ENCODE measurements around the gene FAM168B. TPM values are rescaled to one million over a fixed set of nuclear protein-coding genes. Genes with fewer than 3 reads are reported as not detected.

Gene FAM168B, protein sequence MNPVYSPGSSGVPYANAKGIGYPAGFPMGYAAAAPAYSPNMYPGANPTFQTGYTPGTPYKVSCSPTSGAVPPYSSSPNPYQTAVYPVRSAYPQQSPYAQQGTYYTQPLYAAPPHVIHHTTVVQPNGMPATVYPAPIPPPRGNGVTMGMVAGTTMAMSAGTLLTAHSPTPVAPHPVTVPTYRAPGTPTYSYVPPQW
- total RNA-seq, result 97.1 and 121 TPM in 2 replicates

GRCh38 chr2:131093006-131093695 lies at the start of gene FAM168B:
TSS of gene FAM168B (minus strand) at chr2:131093460. CDS start at chr2:131082646, 10,814 bp downstream.

GRCh38 chr2:131105156-131105949 lies 12.1 kb upstream of the FAM168B start, which contains the start of gene PLEKHB2:
TSS of gene PLEKHB2 (plus strand) at chr2:131105336. CDS start at chr2:131120942, 15,606 bp downstream.

Other genes starting within 250 kb of the FAM168B start
- gene PLEKHB2, start 11.9 kb upstream of the FAM168B start, total RNA-seq, result 103 and 106 TPM in 2 replicates
- 0.07 and 0.40 TPM in 2 replicates for gene POTEE, start 116.1 kb upstream of the FAM168B start, total RNA-seq